Mucosa of stomach (tissue), 1 donor: ENCODE data around the gene ZC3H18.

Experiments used
- H3K27me3 ChIP-seq: one replicate; pipeline ENCODE4 v1.7.0; 2013; ENCODE audit warnings: mild to moderate bottlenecking, low read length; ENCODE audit not compliant: control insufficient read depth, insufficient read depth
- H3K36me3 ChIP-seq: one replicate; pipeline ENCODE4 v1.7.0; 2013; ENCODE audit warnings: low read length; ENCODE audit not compliant: control insufficient read depth, insufficient read depth
- H3K4me1 ChIP-seq: one replicate; pipeline ENCODE4 v1.7.0; 2013; ENCODE audit warnings: mild to moderate bottlenecking, low read length; ENCODE audit not compliant: control insufficient read depth, insufficient read depth
- H3K4me3 ChIP-seq: one replicate; pipeline ENCODE4 v1.7.0; 2013; ENCODE audit warnings: low read length
- H3K9ac ChIP-seq: one replicate; pipeline ENCODE4 v1.7.0; 2013; ENCODE audit warnings: mild to moderate bottlenecking, low read length, moderate library complexity
- H3K9me3 ChIP-seq: one replicate; pipeline ENCODE4 v1.7.0; 2013; ENCODE audit warnings: mild to moderate bottlenecking, low read length, moderate library complexity; ENCODE audit not compliant: control insufficient read depth
- donor health status: Pancreatic carcinoma.

Gene ZC3H18

DNA sequence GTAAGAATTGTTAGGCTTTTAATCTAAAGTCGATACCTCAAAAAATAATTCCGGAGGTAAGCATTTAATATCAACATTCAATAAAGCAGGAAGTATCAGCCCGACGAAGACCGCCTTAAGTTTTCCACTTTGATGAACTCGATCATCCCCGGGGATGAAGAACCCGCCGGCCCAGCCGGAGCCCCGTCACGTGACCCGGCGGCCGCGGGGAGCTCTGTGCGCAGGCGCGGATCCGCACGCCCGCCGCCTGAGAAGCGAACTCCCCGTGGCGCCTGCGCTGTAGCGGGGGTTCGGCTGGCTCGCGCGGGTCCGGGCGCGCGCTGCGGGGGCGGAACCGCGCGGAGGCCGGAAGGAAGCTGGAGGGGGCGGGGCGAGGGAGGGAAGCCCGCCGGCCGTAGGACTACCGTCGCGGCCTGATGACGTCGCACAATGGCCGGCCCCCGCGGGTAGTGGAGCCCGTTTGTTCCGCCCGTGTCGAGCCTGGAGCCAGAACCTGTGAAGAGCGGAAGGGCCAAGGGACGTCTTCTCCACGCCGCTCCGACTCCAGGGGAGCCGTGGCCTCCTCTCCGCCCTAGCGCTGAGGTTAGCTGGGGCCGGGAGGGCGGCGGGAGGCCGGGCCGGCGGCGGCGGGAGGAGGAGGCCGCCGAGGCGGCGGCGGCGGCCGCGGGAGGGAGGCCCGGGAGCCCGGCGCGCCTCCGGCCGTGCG lies at the start of gene ZC3H18:
Gene ZC3H18, plus strand, starts transcription at position 419 of the 706 bp plus-strand sequence. CDS start 6,721 bp downstream, outside the sequence.
- no peaks in the 10 kb centered on the region for H3K36me3 ChIP-seq
- peak within 1 kb of the TSS; percentile 67 for H3K4me3 ChIP-seq
- peaks cover 17% of the 10 kb centered on the region for H3K4me1 ChIP-seq
- no peaks in the 10 kb centered on the region for H3K27me3 ChIP-seq
- no peaks in the 10 kb centered on the region for H3K9me3 ChIP-seq
- H3K9ac ChIP-seq = peak within 1 kb of the TSS; percentile 73

DNA sequence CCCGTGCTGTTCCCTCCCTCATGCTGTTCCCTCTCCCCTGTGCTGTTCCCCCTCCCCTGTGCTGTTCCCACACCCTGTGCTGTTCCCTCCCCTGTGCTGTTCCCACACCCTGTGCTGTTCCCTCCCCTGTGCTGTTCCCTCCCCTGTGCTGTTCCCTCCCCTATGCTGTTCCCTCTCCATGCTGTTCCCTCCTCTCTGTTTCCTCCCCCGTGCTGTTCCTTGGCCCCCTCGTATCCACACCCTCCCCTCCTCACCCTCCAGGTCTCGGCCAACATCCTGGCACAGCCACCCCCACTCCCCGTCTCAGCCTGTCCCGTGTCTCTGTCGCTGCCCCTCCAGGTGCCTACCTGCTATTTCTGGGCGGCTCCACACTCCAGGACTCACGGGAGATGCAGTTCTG lies 48.5 kb upstream of the ZC3H18 start:
- no peak overlapping the region for H3K9ac ChIP-seq
- no peaks in the 10 kb centered on the region for H3K9me3 ChIP-seq
- no peak overlapping the region for H3K4me3 ChIP-seq
- no peaks in the 10 kb centered on the region for H3K27me3 ChIP-seq
- peaks cover 52% of the 10 kb centered on the region for H3K4me1 ChIP-seq
- no peaks in the 10 kb centered on the region for H3K36me3 ChIP-seq

DNA sequence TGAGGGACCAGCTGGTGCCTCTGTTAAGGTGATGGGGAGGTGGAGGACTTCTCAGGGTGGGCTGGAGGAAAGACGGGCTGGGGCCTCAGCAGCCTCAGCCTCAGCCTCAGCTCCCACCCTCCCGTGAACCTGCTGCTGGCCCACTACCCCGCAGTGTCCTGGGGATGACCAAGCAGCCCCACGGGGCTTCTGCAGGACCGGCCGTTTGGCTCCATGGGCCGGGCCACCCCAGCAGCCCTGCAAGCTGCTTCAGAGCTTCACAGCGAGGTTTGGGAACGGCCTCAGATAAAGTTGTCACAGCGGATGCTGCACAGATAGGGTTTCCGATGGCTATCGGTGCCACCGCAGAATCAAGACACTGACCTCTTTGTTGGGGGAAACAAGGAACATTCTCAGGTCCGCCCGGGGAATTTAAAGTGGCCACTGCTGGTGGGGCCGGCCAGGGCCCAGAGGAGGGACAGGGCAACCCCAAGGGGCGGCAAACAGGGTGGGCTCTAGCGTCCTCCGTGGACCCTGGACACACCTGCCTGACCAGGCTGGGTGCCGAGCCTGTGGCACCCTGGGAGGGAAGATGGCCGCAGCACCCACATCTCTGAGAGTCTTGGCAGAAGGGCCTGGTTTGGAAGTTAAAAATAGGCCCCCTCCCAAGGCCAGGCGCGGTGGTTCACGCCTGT lies 47.8 kb upstream of the ZC3H18 start:
- H3K27me3 ChIP-seq = no peaks in the 10 kb centered on the region
- no peaks in the 10 kb centered on the region for H3K9me3 ChIP-seq
- H3K4me1 ChIP-seq = peaks cover 59% of the 10 kb centered on the region
- H3K4me3 ChIP-seq = no peak overlapping the region
- no peak overlapping the region for H3K9ac ChIP-seq
- no peaks in the 10 kb centered on the region for H3K36me3 ChIP-seq

DNA sequence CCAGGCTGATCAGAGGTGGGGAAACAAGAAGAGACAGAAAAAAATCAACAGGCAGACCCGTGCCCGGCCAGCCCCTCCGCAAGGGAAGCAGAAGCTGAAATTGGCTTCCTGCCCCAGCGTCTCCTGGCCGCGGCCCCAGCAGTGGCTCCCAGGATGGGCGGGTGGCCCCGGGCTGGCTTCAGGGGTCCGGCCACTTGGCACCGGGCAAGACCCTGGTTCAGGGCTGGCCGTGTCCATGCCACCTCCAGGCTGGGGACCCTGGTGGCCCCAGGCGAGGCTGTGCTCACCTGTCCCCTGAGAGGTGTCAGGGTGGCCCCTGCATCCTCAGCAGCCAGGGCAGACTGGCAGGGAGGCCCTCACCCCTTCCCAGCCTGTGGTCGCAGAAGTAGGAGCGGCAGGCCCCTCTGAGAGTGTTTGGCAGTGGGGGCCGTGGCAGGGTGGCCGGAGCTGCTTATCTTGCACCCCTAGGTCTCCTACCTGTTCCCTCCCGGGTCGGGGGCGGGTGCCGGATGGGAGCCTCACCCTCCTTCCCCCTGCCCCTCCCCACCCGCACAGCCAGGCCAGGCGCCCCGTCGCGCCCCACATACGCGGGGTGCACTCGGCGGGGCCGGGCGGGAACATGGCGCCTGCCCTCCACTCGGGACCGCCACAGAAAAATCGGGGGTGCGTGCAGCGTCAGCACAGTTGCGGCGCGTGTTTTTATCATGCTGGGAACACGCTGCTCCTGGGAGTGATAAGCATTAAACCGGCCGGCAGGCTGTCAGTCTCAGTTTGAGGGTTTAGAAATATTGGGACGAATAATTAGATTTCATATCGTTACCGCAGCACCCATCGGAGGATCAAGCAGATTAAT lies 46.7 kb upstream of the ZC3H18 start:
- no peaks in the 10 kb centered on the region for H3K9me3 ChIP-seq
- H3K4me1 ChIP-seq = peaks cover 63% of the 10 kb centered on the region
- H3K4me3 ChIP-seq = no peak overlapping the region
- H3K27me3 ChIP-seq = no peaks in the 10 kb centered on the region
- no peak overlapping the region for H3K9ac ChIP-seq
- no peaks in the 10 kb centered on the region for H3K36me3 ChIP-seq

DNA sequence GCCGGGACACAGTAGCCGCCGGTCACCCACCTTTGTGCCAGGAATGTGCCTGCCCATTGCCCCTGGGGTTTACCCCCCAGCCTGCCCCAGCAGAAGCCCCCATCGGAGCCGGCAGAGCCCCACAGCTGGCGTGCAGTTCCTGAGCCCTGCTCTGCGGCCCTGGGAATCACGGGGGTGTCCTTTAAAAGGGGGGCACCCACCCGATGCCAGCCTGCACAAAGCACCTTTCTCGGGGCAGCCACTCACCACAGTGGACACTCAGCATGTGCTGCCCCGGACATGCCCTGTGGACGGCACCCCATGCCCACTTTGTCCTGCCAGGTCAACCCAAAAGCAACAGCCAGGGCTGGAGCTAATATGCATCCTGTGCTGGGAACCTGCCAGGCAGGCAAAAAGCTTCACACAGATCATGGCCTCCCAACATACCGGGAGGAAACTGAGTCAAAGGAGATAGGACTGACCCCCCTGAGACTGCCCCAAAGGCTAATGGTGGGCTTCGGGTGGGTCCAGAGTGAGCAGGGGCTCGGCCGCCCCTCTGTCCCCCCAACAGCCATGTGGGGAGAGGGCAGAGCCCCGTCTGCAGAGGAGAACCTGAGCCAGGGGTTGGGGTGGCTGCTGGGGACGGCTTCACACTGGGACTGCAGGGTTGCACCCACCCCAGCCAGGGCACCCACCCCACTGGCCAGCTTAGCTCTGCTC lies 45.8 kb upstream of the ZC3H18 start:
- no peaks in the 10 kb centered on the region for H3K9me3 ChIP-seq
- no peak overlapping the region for H3K4me3 ChIP-seq
- peaks cover 63% of the 10 kb centered on the region for H3K4me1 ChIP-seq
- peaks cover 5% of the 10 kb centered on the region for H3K36me3 ChIP-seq
- no peak overlapping the region for H3K9ac ChIP-seq
- H3K27me3 ChIP-seq = no peaks in the 10 kb centered on the region

DNA sequence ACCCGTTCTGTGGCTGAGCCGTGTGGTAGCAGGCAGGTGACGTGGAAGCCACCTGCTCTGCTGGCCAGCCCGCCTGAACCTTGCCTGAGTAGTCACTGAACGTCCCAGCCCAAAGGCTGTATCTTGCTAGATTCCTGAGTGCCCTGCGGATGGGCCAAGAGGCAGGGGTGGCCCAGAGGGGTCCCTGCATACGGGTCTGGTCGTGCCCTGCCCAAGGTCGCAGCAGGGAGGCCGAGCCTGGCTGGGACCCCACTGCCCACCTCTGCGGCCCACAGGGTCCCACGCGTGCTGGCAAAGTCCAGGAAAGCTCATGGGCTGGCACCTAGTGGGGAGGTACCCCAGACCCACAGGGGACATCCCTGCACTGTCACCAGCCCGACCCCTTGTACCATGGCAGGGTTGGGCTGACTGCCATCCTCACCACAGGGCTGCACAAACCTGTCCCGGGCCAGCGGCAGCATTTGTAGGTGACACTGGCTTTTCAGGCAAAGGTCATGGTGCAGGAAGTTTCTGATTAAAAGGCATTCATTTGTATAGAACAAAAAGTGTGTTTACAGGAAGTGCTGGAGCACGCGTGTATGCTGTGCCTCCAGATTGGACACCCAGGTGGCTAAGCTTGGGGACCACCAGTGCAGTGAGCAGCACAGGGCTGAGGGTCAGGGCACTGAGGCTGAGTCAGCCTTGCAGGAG lies 45.1 kb upstream of the ZC3H18 start:
- H3K27me3 ChIP-seq = no peaks in the 10 kb centered on the region
- no peaks in the 10 kb centered on the region for H3K9me3 ChIP-seq
- H3K36me3 ChIP-seq = peaks cover 8% of the 10 kb centered on the region
- peaks cover 63% of the 10 kb centered on the region for H3K4me1 ChIP-seq
- no peak overlapping the region for H3K4me3 ChIP-seq
- no peak overlapping the region for H3K9ac ChIP-seq

DNA sequence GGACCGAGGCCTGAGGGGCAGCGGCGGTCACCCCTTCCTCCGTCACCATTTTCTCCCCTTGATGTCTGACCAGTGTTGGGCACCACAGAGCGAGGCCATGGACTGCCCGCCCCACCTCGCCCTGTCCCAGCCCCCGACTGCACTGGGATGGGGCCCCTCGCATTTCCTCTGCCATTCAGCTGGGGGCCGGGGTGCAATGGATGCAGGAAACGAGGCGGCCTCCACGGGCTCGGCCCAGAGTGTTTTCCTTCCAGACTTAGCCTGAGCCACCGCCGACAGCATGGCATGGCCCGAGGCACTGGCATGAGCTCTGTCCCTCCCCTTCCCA lies 44.6 kb upstream of the ZC3H18 start:
- H3K4me1 ChIP-seq = peaks cover 63% of the 10 kb centered on the region
- H3K36me3 ChIP-seq = peaks cover 8% of the 10 kb centered on the region
- H3K27me3 ChIP-seq = no peaks in the 10 kb centered on the region
- no peak overlapping the region for H3K4me3 ChIP-seq
- no peaks in the 10 kb centered on the region for H3K9me3 ChIP-seq
- H3K9ac ChIP-seq = no peak overlapping the region

DNA sequence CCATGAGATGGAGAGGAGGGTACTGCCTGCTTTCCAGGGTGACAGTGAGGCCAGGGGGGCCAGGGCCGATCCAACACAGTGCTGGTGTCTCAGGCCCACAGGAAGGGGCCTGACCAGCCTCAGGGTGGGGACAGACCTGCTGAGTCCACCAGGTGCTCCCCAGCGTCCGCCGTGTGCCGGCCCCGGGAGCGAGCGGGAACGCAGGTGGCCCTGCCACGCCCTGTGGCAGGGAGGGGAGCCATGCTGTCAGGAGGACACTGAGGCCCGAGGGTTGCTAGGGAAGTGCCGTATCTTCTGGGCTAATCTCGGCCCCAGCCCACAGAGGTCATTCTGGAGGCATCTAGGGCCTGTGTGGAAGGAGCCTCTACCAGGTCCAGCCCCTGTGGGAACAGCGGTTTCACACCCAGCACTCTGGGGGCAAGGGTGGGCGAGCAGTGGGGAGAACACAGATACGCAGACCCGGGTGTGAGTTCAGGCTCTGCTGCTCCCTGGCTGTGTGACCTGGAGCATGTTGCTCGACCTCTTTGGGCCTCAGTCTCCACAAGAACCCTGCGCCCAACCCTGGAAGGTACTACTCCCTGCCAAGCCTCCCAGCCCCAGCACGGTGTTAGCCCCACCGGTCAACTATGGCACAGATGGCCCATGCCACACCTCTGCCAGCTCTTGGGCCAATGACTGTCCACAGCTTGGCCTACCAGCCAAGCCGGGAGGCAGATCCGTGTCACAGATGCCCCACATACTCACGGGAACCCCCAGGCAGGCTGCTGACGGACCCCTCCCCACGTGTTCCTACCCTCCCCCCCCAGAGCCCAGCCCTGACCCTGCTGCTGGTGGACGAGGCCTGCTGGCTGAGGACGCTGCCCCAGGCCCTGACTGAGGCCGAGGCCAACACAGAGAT lies 43.9 kb upstream of the ZC3H18 start:
- peaks cover 63% of the 10 kb centered on the region for H3K4me1 ChIP-seq
- H3K27me3 ChIP-seq = no peaks in the 10 kb centered on the region
- no peak overlapping the region for H3K4me3 ChIP-seq

DNA sequence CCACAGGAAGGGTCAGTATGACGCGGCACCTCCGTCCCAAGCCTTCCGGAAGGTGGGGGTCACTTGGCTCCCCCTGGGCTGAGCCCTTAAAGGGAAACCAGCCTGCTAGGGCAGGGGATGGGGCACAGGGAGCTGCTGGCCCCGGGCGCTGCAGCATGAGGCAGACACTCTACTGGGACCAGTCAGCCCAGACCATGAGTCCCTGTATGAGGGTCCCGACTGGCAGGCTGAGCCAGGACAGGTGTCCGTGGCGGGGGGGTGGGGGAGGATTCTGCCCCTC lies 43.4 kb upstream of the ZC3H18 start:
- Histone ChIP-seq H3K4me1 (peaks cover 59% of the 10 kb centered on the region), H3K9ac (peak overlapping the region; percentile 28), H3K9me3 (no peaks in the 10 kb centered on the region), H3K36me3 (peaks cover 8% of the 10 kb centered on the region), H3K27me3 (no peaks in the 10 kb centered on the region), H3K4me3 (no peak overlapping the region)

More for the DNA sequence above, 43.9 kb upstream of the ZC3H18 start:
- H3K9ac ChIP-seq = peak overlapping the region; percentile 28
- H3K36me3 ChIP-seq = peaks cover 8% of the 10 kb centered on the region
- no peaks in the 10 kb centered on the region for H3K9me3 ChIP-seq

DNA sequence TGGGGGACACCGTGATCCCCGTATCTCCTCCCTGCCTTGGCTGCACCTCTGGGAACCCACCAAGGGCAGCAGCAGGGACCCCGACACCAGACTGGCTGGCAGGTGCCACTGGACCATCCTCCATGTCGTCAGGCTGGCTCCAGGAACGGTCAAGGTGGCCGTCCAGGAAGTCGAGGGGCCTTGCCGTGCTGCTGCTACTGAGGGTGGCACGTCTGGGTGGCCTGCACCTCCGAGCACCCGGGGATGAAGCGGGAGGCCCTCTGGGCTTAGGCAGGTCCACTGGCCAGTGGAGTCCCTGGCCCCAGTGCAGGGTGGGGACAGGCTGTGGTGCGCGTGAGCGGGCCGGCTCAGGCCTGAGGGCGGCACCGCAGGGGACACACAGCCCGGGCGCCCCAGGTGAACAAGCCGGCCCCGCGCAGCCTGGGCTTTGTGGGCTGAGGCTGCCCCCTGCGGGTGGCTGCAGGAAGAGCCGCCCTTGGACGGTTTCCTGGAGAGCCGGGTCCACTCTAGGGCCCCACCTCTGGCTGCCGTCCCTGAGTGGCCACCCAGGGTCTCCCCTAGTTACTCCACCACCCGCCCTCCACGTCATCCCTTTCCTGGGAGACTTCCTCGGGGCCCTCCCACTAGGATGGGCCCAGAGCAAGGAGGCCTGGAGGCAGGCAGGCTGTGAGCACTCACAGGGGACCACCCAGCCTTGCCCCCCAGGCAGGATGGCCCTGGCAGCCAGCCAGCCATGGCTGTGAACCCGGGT lies 42.8 kb upstream of the ZC3H18 start:
- H3K9me3 ChIP-seq = no peaks in the 10 kb centered on the region
- H3K27me3 ChIP-seq = no peaks in the 10 kb centered on the region
- peak overlapping the region; percentile 28 for H3K9ac ChIP-seq
- peaks cover 8% of the 10 kb centered on the region for H3K36me3 ChIP-seq
- H3K4me3 ChIP-seq = no peak overlapping the region
- H3K4me1 ChIP-seq = peaks cover 54% of the 10 kb centered on the region
